Thoracic aorta (tissue), 2 donors: Measurements from ENCODE around the gene ERICH3. TPM values are rescaled to one million over a fixed set of nuclear protein-coding genes. Genes with fewer than 3 reads are reported as not detected.
"Not testable (repeated sequence)": the region's sequence is repeated elsewhere in the genome, so short reads cannot be mapped to it uniquely, and the experiment has no call there.

ENCODE experiments used
- ATAC-seq: fragments of 150-250 bp; one replicate; pipeline ENCODE4 v1.8.0; 2017; ENCODE audit warnings: low read depth; ENCODE audit not compliant: insufficient number of reproducible peaks, low FRiP score
- DNase-seq: peaks from one replicate; pipeline ENCODE4 v3.0.0-alpha.2; 2020; ENCODE audit warnings: low spot score
- H3K27ac ChIP-seq, 2 donors: fragments of 200-600 bp; sonication (generic); 1 replicate in 1 of 2; 2 replicates in 1 of 2; pipeline ENCODE4 v1.5.1; 2016; ENCODE audit warnings: mild to moderate bottlenecking in 2 of 2, moderate library complexity in 2 of 2
- H3K27me3 ChIP-seq: fragments of 200-600 bp; sonication (generic); replicated peaks from 2 replicates; pipeline ENCODE4 v1.6.0; 2016; ENCODE audit warnings: mild to moderate bottlenecking; ENCODE audit not compliant: insufficient read depth
- H3K36me3 ChIP-seq: fragments of 200-600 bp; sonication (generic); one replicate; pipeline ENCODE4 v1.5.1; 2016
- H3K4me1 ChIP-seq, 2 donors: fragments of 200-600 bp; sonication (generic); 1 replicate in 1 of 2; 2 replicates in 1 of 2; pipeline versions ENCODE4 v1.5.1 to v1.6.0; 2016; ENCODE audit warnings: low read depth in 2 of 2, mild to moderate bottlenecking in 1 of 2; ENCODE audit not compliant: control insufficient read depth in 1 of 2
- H3K4me3 ChIP-seq: fragments of 200-600 bp; sonication (generic); 2 replicates; pipeline ENCODE4 v1.5.1; 2016; ENCODE audit warnings: mild to moderate bottlenecking
- H3K9me3 ChIP-seq: fragments of 200-600 bp; sonication (generic); 2 replicates; pipeline ENCODE4 v1.5.1; 2016
- CTCF ChIP-seq: fragments of 200-600 bp; sonication (generic); IDR thresholded peaks from one replicate; pipeline ENCODE4 v1.5.1; 2019; ENCODE audit warnings: antibody characterized with exemption
- total RNA-seq, 2 donors: library from RNA; depleted of rRNA; stranded (reverse); fragments of >200 nt; gene quantifications; one replicate each; pipeline versions ENCODE4 v1.1.0 to v1.2.3, GENCODE V29; 2016

ERICH3 gene
- total RNA-seq, 2 donors from 2014 or later = not detected

GRCh38 chr1:74681449-74681848 lies 7.9 kb upstream of the ERICH3 start:
- no peaks in the 10 kb centered on the region for H3K9me3 ChIP-seq
- H3K4me3 ChIP-seq = no peak overlapping the region

GRCh38 chr1:74681001-74681400 lies 7.4 kb upstream of the ERICH3 start:
- TF ChIP-seq CTCF = no peak

More at GRCh38 chr1:74681449-74681848, 7.9 kb upstream of the ERICH3 start:
- DNase-seq = no peak
- no peak for ATAC-seq
- H3K4me1 ChIP-seq = no peaks in the 10 kb centered on the region
- no peak overlapping the region for H3K27ac ChIP-seq
- no peak for TF ChIP-seq CTCF
- H3K36me3 ChIP-seq = no peaks in the 10 kb centered on the region
- no peaks in the 10 kb centered on the region for H3K27me3 ChIP-seq

GRCh38 chr1:74679811-74680210 lies 6.2 kb upstream of the ERICH3 start:
- Histone ChIP-seq H3K27me3 (no peaks in the 10 kb centered on the region), H3K4me1 (no peaks in the 10 kb centered on the region), H3K9me3 (no peaks in the 10 kb centered on the region), H3K36me3 (no peaks in the 10 kb centered on the region), H3K4me3 (no peak overlapping the region), H3K27ac (no peak overlapping the region)
- no peak for DNase-seq
- no peak for ATAC-seq
- no peak for TF ChIP-seq CTCF

More at GRCh38 chr1:74681001-74681400, 7.4 kb upstream of the ERICH3 start:
- no peaks in the 10 kb centered on the region for H3K27me3 ChIP-seq
- no peaks in the 10 kb centered on the region for H3K9me3 ChIP-seq
- H3K4me3 ChIP-seq = no peak overlapping the region
- no peaks in the 10 kb centered on the region for H3K36me3 ChIP-seq
- ATAC-seq (no peak), DNase-seq (no peak)
- no peaks in the 10 kb centered on the region for H3K4me1 ChIP-seq
- no peak overlapping the region for H3K27ac ChIP-seq

- H3K4me1 ChIP-seq = peaks cover 2 to 7% of the 10 kb centered on the region in 2 donors
- H3K27ac ChIP-seq = no peak overlapping the region
- no peaks in the 10 kb centered on the region for H3K9me3 ChIP-seq
- no peak overlapping the region for H3K4me3 ChIP-seq
- H3K36me3 ChIP-seq = no peaks in the 10 kb centered on the region
- no peak for TF ChIP-seq CTCF
- ATAC-seq = no peak
- DNase-seq = no peak
- H3K27me3 ChIP-seq = no peaks in the 10 kb centered on the region
Observed at GRCh38 chr1:74677926-74678325, 4.3 kb upstream of the ERICH3 start.

GRCh38 chr1:74674278-74675048 lies 871 bp upstream of the ERICH3 start:
- H3K9me3 ChIP-seq = no peaks in the 10 kb centered on the region
- ATAC-seq = no peak
- TF ChIP-seq CTCF = no peak

DNA sequence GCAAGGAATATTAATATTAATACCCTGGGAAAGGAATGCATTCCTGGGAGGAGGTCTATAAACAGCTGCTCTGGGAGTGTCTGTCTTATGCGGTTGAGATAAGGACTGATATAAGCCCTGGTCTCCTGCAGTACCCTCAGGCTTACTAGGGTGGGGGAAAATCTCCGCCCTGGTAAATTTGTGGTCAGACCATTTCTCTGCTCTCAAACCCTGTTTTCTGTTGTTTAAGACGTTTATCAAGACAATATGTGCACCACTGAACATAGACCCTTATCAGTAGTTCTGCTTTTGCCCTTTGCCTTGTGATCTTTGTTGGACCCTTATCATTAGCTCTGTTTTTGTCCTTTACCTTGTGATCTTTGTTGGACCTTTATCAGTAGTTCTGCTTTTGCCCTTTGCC lies 2.7 kb downstream of the ERICH3 start:
- not testable (repeated sequence) for H3K36me3 ChIP-seq, H3K4me1 ChIP-seq, H3K9me3 ChIP-seq, H3K27me3 ChIP-seq, ATAC-seq, H3K4me3 ChIP-seq, DNase-seq, H3K27ac ChIP-seq

More at GRCh38 chr1:74674278-74675048, 871 bp upstream of the ERICH3 start:
- Histone ChIP-seq H3K4me1 (peaks cover 2 to 7% of the 10 kb centered on the region in 2 donors), H3K36me3 (no peaks in the 10 kb centered on the region), H3K27me3 (no peaks in the 10 kb centered on the region), H3K27ac (no peak overlapping the region), H3K4me3 (no peak overlapping the region)
- DNase-seq = no peak
